ENCODE data around the gene MECR.
"Not testable (repeated sequence)": the region's sequence is repeated elsewhere in the genome, so short reads cannot be mapped to it uniquely, and the experiment has no call there.

The MECR gene

GRCh38 chr1:29234881-29235280 lies 4.1 kb upstream of the MECR start:
- not testable (repeated sequence) for DNase-seq

GRCh38 chr1:29234471-29234870 lies 3.7 kb upstream of the MECR start:
- DNase-seq, result no peak

GRCh38 chr1:29233693-29234092 lies 3.0 kb upstream of the MECR start:
- DNase-seq, result no peak

GRCh38 chr1:29232387-29232786 lies 1.7 kb upstream of the MECR start:
- DNase-seq, result no peak

- no peak for DNase-seq
These were observed 556 bp downstream of the MECR start for GRCh38 chr1:29230204-29230552.

GRCh38 chr1:29227511-29227910 lies 3.2 kb downstream of the MECR start:
- no peak for DNase-seq

GRCh38 chr1:29225361-29225760 lies 5.4 kb downstream of the MECR start:
- DNase-seq, result no peak

GRCh38 chr1:29224356-29224837 lies 6.3 kb downstream of the MECR start:
- no peak for DNase-seq

GRCh38 chr1:29223521-29223920 lies 7.2 kb downstream of the MECR start:
- DNase-seq, result no peak

GRCh38 chr1:29222686-29223085 lies 8.0 kb downstream of the MECR start:
- DNase-seq, result no peak

- DNase-seq, result not testable (repeated sequence)
These were observed 8.5 kb downstream of the MECR start for GRCh38 chr1:29222260-29222659.

GRCh38 chr1:29221296-29221695 lies 9.4 kb downstream of the MECR start:
- no peak for DNase-seq

GRCh38 chr1:29218223-29218622 lies 12.5 kb downstream of the MECR start:
- DNase-seq, result no peak

- DNase-seq, result no peak
These were observed 13.1 kb downstream of the MECR start for GRCh38 chr1:29217633-29218032.

GRCh38 chr1:29213055-29213454 lies 17.7 kb downstream of the MECR start:
- no peak for DNase-seq

GRCh38 chr1:29211086-29212030 lies 19.4 kb downstream of the MECR start:
- no peak for DNase-seq

- no peak for DNase-seq
These were observed 20.3 kb downstream of the MECR start for GRCh38 chr1:29210278-29211085.

GRCh38 chr1:29209173-29209572 lies 21.6 kb downstream of the MECR start:
- no peak for DNase-seq

GRCh38 chr1:29208442-29208841 lies 22.3 kb downstream of the MECR start:
- no peak for DNase-seq

- peak; percentile 85 for DNase-seq
These were observed 28.0 kb downstream of the MECR start for GRCh38 chr1:29202584-29203340.

- DNase-seq, result no peak
These were observed 28.7 kb downstream of the MECR start for GRCh38 chr1:29202053-29202452.

- DNase-seq, result no peak
These were observed 29.1 kb downstream of the MECR start for GRCh38 chr1:29201595-29202051.

Data from activated naive CD4-positive, alpha-beta T cell treated with anti-CD3 and anti-CD28 coated beads, Interleukin-2, amount 50 U/mL, for 16 hours (primary cell).